ENCODE measurements around the gene OR10AD1. TPM values are rescaled to one million over a fixed set of nuclear protein-coding genes. Genes with fewer than 3 reads are reported as not detected.

The OR10AD1 gene
- total RNA-seq, 1 donor = not detected

GRCh38 chr12:48183091-48183875, 19.8 kb downstream of the OR10AD1 start, which contains the start of gene CCDC184:
CCDC184 (plus strand) TSS chr12:48183644; CDS start chr12:48184123, 479 bp downstream.
- peak; percentile 85 for DNase-seq (ENCODE audit: insufficient read length, low spot score, missing footprints)
- H3K27ac ChIP-seq (ENCODE audit: low read depth, low read length) = no peak within 1 kb of the TSS
- H3K4me1 ChIP-seq (ENCODE audit: insufficient read depth, low read length) = peaks cover 6% of the 10 kb centered on the region
- peak within 1 kb of the TSS; percentile 93 for H2AFZ ChIP-seq (ENCODE audit: low read length)
- no peaks in the 10 kb centered on the region for H3K9me3 ChIP-seq (ENCODE audit: low read depth, low read length)
- H3K36me3 ChIP-seq (ENCODE audit: insufficient read depth, low read length) = no peaks in the 10 kb centered on the region
- H3K27me3 ChIP-seq (ENCODE audit: insufficient read depth, low read length) = peaks cover 50% of the 10 kb centered on the region
- H3K79me2 ChIP-seq (ENCODE audit: insufficient read depth, low read length) = no peaks in the 10 kb centered on the region
- H4K20me1 ChIP-seq (ENCODE audit: insufficient read depth, low read length) = no peaks in the 10 kb centered on the region
- H3K4me2 ChIP-seq (ENCODE audit: insufficient read depth, low read length) = peak within 1 kb of the TSS; percentile 89
- peak within 1 kb of the TSS; percentile 78 for H3K4me3 ChIP-seq (ENCODE audit: insufficient read depth, low read length)
- peak; percentile 26 for TF ChIP-seq CTCF (IDR thresholded peaks at IDR 0.05; ENCODE audit: extremely low read depth, low read depth, low read length)

GRCh38 chr12:48182631-48183030, 20.5 kb downstream of the OR10AD1 start:
- TF ChIP-seq CTCF (IDR thresholded peaks at IDR 0.05; ENCODE audit: extremely low read depth, low read depth, low read length) = no peak
- Histone ChIP-seq H3K27me3 (ENCODE audit: insufficient read depth, low read length) (peaks cover 57% of the 10 kb centered on the region), H3K4me1 (ENCODE audit: insufficient read depth, low read length) (peaks cover 3% of the 10 kb centered on the region), H3K27ac (ENCODE audit: low read depth, low read length) (no peak overlapping the region), H4K20me1 (ENCODE audit: insufficient read depth, low read length) (no peaks in the 10 kb centered on the region), H3K9me3 (ENCODE audit: low read depth, low read length) (no peaks in the 10 kb centered on the region), H3K79me2 (ENCODE audit: insufficient read depth, low read length) (no peaks in the 10 kb centered on the region), H3K4me2 (ENCODE audit: insufficient read depth, low read length) (peak overlapping the region; percentile 89), H2AFZ (ENCODE audit: low read length) (peak overlapping the region; percentile 93), H3K4me3 (ENCODE audit: insufficient read depth, low read length) (peak overlapping the region; percentile 78), H3K36me3 (ENCODE audit: insufficient read depth, low read length) (no peaks in the 10 kb centered on the region)
- DNase-seq (ENCODE audit: insufficient read length, low spot score, missing footprints) = no peak

GRCh38 chr12:48180857-48181495, 22.1 kb downstream of the OR10AD1 start:
- Histone ChIP-seq H3K4me3 (ENCODE audit: insufficient read depth, low read length) (no peak overlapping the region), H3K27ac (ENCODE audit: low read depth, low read length) (no peak overlapping the region), H2AFZ (ENCODE audit: low read length) (no peak overlapping the region), H3K79me2 (ENCODE audit: insufficient read depth, low read length) (no peaks in the 10 kb centered on the region), H3K4me2 (ENCODE audit: insufficient read depth, low read length) (no peak overlapping the region), H4K20me1 (ENCODE audit: insufficient read depth, low read length) (no peaks in the 10 kb centered on the region), H3K36me3 (ENCODE audit: insufficient read depth, low read length) (no peaks in the 10 kb centered on the region), H3K4me1 (ENCODE audit: insufficient read depth, low read length) (peaks cover 3% of the 10 kb centered on the region), H3K9me3 (ENCODE audit: low read depth, low read length) (no peaks in the 10 kb centered on the region), H3K27me3 (ENCODE audit: insufficient read depth, low read length) (peaks cover 68% of the 10 kb centered on the region)
- TF ChIP-seq CTCF (IDR thresholded peaks at IDR 0.05; ENCODE audit: extremely low read depth, low read depth, low read length) = no peak
- no peak for DNase-seq (ENCODE audit: insufficient read length, low spot score, missing footprints)

GRCh38 chr12:48180424-48180823, 22.7 kb downstream of the OR10AD1 start:
- Histone ChIP-seq H3K4me3 (ENCODE audit: insufficient read depth, low read length) (no peak overlapping the region), H3K27ac (ENCODE audit: low read depth, low read length) (no peak overlapping the region), H3K79me2 (ENCODE audit: insufficient read depth, low read length) (no peaks in the 10 kb centered on the region), H3K36me3 (ENCODE audit: insufficient read depth, low read length) (no peaks in the 10 kb centered on the region), H3K9me3 (ENCODE audit: low read depth, low read length) (no peaks in the 10 kb centered on the region), H4K20me1 (ENCODE audit: insufficient read depth, low read length) (no peaks in the 10 kb centered on the region), H2AFZ (ENCODE audit: low read length) (no peak overlapping the region), H3K4me2 (ENCODE audit: insufficient read depth, low read length) (no peak overlapping the region), H3K4me1 (ENCODE audit: insufficient read depth, low read length) (peaks cover 3% of the 10 kb centered on the region), H3K27me3 (ENCODE audit: insufficient read depth, low read length) (peaks cover 67% of the 10 kb centered on the region)
- DNase-seq (ENCODE audit: insufficient read length, low spot score, missing footprints) = no peak
- TF ChIP-seq CTCF (IDR thresholded peaks at IDR 0.05; ENCODE audit: extremely low read depth, low read depth, low read length) = no peak

Data from osteoblast (primary cell).